SK-N-SH (cell line): ENCODE results near the gene SYTL4. TPM values are rescaled to one million over a fixed set of nuclear protein-coding genes. Genes with fewer than 3 reads are reported as not detected.

Experiments used
- CTCF ChIA-PET: fragments of 300-600, 350-600 bp; formaldehyde crosslinking; extraction: SDS; loops from one replicate; lab custom pipeline; 2021; lab: Yijun Ruan, JAX
- POLR2A ChIA-PET: fragments of 350-600 bp; sonication (Branson Sonifier 250); formaldehyde crosslinking; extraction: SDS; loops from one replicate; lab custom pipeline; 2020; ENCODE audit warnings: antibody characterized with exemption, inconsistent platforms; lab: Yijun Ruan, JAX
- DNase-seq: peaks from one replicate; pipeline ENCODE4 v3.0.0; 2012
- H2AFZ ChIP-seq: fragments of 200-600 bp; sonication (generic); 2 replicates; pipeline ENCODE4 v1.8.1; 2016; ENCODE audit warnings: antibody characterized with exemption, mild to moderate bottlenecking, low read depth
- H3F3A ChIP-seq: fragments of 200-600 bp; sonication (generic); replicated peaks from 2 replicates; pipeline ENCODE3; 2016; ENCODE audit warnings: antibody characterized with exemption, mild to moderate bottlenecking; ENCODE audit not compliant: insufficient read depth
- H3K27ac ChIP-seq, 2 experiments: fragments of 200-500 bp in 1 of 2; fragments of 200-600 bp in 1 of 2; sonication (Bioruptor generic) in 1 of 2; sonication (generic), shearing (Covaris generic) in 1 of 2; 2 replicates each; pipeline versions ENCODE4 v1.5.1 to v1.6.1; 2014 to 2016; ENCODE audit warnings: low read depth in 2 of 2, inconsistent platforms in 1 of 2, low read length in 1 of 2, mild to moderate bottlenecking in 1 of 2, mixed read lengths in 1 of 2
- H3K27me3 ChIP-seq: fragments of 200-600 bp; sonication (generic), shearing (Covaris generic); 2 replicates; pipeline ENCODE4 v1.6.1; 2016; ENCODE audit warnings: mixed run types; ENCODE audit not compliant: insufficient read depth
- H3K36me3 ChIP-seq, 2 experiments: fragments of 200-500 bp in 1 of 2; fragments of 200-600 bp in 1 of 2; sonication (Bioruptor generic) in 1 of 2; sonication (generic) in 1 of 2; replicated peaks in 1 of 2; 2 replicates each; pipeline versions ENCODE3 to v1.5.1; 2014 to 2016; ENCODE audit warnings: low read length in 1 of 2, mild to moderate bottlenecking in 1 of 2; ENCODE audit not compliant: insufficient read depth in 2 of 2, control insufficient read depth in 1 of 2
- H3K4me1 ChIP-seq, 2 experiments: fragments of 200-500 bp in 1 of 2; fragments of 200-600 bp in 1 of 2; sonication (Bioruptor generic) in 1 of 2; sonication (generic), shearing (Covaris generic) in 1 of 2; 2 replicates each; pipeline versions ENCODE4 v1.5.1 to v1.6.1; 2014 to 2016; ENCODE audit warnings: low read depth in 1 of 2, low read length in 1 of 2, mixed run types in 1 of 2; ENCODE audit not compliant: insufficient read depth in 2 of 2, control insufficient read depth in 1 of 2
- H3K4me2 ChIP-seq: fragments of 200-600 bp; sonication (generic), shearing (Covaris generic); 2 replicates; pipeline ENCODE4 v1.6.1; 2017; ENCODE audit warnings: mixed run types
- H3K4me3 ChIP-seq, 2 experiments: fragments of 200-500 bp in 1 of 2; fragments of 200-600 bp in 1 of 2; sonication (Bioruptor generic) in 1 of 2; sonication (generic), shearing (Covaris generic) in 1 of 2; 2 replicates each; pipeline versions ENCODE4 v1.5.1 to v1.8.1; 2014 to 2016; ENCODE audit warnings: low read depth in 2 of 2, inconsistent platforms in 1 of 2, low read length in 1 of 2, mild to moderate bottlenecking in 1 of 2, mixed read lengths in 1 of 2, moderate library complexity in 1 of 2
- H3K79me2 ChIP-seq: fragments of 200-600 bp; sonication (generic); 2 replicates; pipeline ENCODE4 v1.8.1; 2017; ENCODE audit warnings: mild to moderate bottlenecking; ENCODE audit not compliant: insufficient read depth
- H3K9ac ChIP-seq: fragments of 200-600 bp; sonication (generic); 2 replicates; pipeline ENCODE4 v1.6.1; 2017; ENCODE audit warnings: mixed run types
- H3K9me2 ChIP-seq: fragments of 200-600 bp; sonication (generic); 2 replicates; pipeline ENCODE4 v1.6.1; 2017; ENCODE audit warnings: mixed run types
- H3K9me3 ChIP-seq: fragments of 200-600 bp; sonication (generic); 2 replicates; pipeline ENCODE4 v1.6.1; 2017; ENCODE audit warnings: mixed run types, mild to moderate bottlenecking, moderate library complexity
- H4K20me1 ChIP-seq: fragments of 200-600 bp; sonication (generic); 2 replicates; pipeline ENCODE4 v1.6.1; 2017; ENCODE audit warnings: mild to moderate bottlenecking, mixed run types; ENCODE audit not compliant: insufficient read depth
- CHD2 ChIP-seq: fragments of 150-350 bp; IDR thresholded peaks from 2 replicates; pipeline ENCODE4 v1.6.1; 2018; ENCODE audit warnings: low read length; ENCODE audit not compliant: partially characterized antibody
- ELF1 ChIP-seq: IDR thresholded peaks from 2 replicates; pipeline ENCODE4 v1.4.0; 2012
- EZH2phosphoT487 ChIP-seq: fragments of 200-600 bp; sonication (generic); IDR thresholded peaks from 2 replicates; pipeline ENCODE4 v1.6.1; 2017; ENCODE audit warnings: low read depth, mixed run types, mild to moderate bottlenecking, antibody characterized with exemption, moderate library complexity, borderline replicate concordance
- FOSL2 ChIP-seq: IDR thresholded peaks from 2 replicates; pipeline ENCODE4 v1.4.0; 2012; ENCODE audit warnings: low read depth, mild to moderate bottlenecking, moderate library complexity, borderline replicate concordance
- GATA2 ChIP-seq: sonication (generic); formaldehyde crosslinking; IDR thresholded peaks from 2 replicates; pipeline ENCODE4 v1.5.0; 2020; ENCODE audit warnings: mild to moderate bottlenecking, missing genetic modification reagents
- IRF3 ChIP-seq: fragments of 150-350 bp; IDR thresholded peaks from 2 replicates; pipeline ENCODE4 v1.6.1; 2016; ENCODE audit warnings: mild to moderate bottlenecking, low read depth, low read length
- MEF2A ChIP-seq: IDR thresholded peaks from 2 replicates; pipeline ENCODE4 v1.4.0; 2012; ENCODE audit warnings: low read depth, borderline replicate concordance
- PBX3 ChIP-seq: IDR thresholded peaks from 2 replicates; pipeline ENCODE4; 2012
- POLR2AphosphoS5 ChIP-seq: IDR thresholded peaks from 2 replicates; pipeline ENCODE4 v1.6.1; 2012; ENCODE audit warnings: low read depth, low read length
- RCOR1 ChIP-seq: fragments of 150-350 bp; IDR thresholded peaks from 2 replicates; pipeline ENCODE4 v1.6.1; 2017; ENCODE audit warnings: antibody characterized with exemption, low read length
- REST ChIP-seq: IDR thresholded peaks from 2 replicates; pipeline ENCODE4 v1.6.1; 2012; ENCODE audit warnings: mild to moderate bottlenecking, low read depth, low read length, moderate library complexity
- RFX5 ChIP-seq: IDR thresholded peaks from 2 replicates; pipeline ENCODE4 v1.6.1; 2012; ENCODE audit warnings: mild to moderate bottlenecking, improper control_type of control experiment, low read length
- SIN3A ChIP-seq: IDR thresholded peaks from 2 replicates; pipeline ENCODE4 v1.6.1; 2012; ENCODE audit warnings: low read depth, mild to moderate bottlenecking, low read length, moderate library complexity, borderline replicate concordance
- SMC3 ChIP-seq: IDR thresholded peaks from 2 replicates; pipeline ENCODE4 v1.6.1; 2012; ENCODE audit warnings: low read depth, low read length, improper control_type of control experiment
- TCF12 ChIP-seq: IDR thresholded peaks from 2 replicates; pipeline ENCODE4 v1.4.0; 2012
- TEAD4 ChIP-seq: IDR thresholded peaks from 2 replicates; pipeline ENCODE4 v1.4.0; 2012; ENCODE audit warnings: mild to moderate bottlenecking, borderline replicate concordance; ENCODE audit not compliant: insufficient read depth
- YY1 ChIP-seq: IDR thresholded peaks from 2 replicates; pipeline ENCODE4 v1.4.0; 2012; ENCODE audit warnings: low read depth, mild to moderate bottlenecking
- ZBTB33 ChIP-seq: IDR thresholded peaks from 2 replicates; pipeline ENCODE4 v1.4.0; 2012; ENCODE audit warnings: low read depth, borderline replicate concordance
- whole genome bisulfite sequencing: methylation state at CpG from one replicate; pipeline ENCODE4 v1.1.6; 2017; ENCODE audit warnings: low lambda C conversion rate; 5-methylcytosine and 5-hydroxymethylcytosine counted together
- polyA plus RNA-seq, 3 experiments: library from polyadenylated mRNA; depleted of rRNA; stranded (reverse); fragments of >200 nt; gene quantifications; 2 replicates each; pipeline ENCODE4 v1.2.3, GENCODE V29; 2012

SYTL4 gene
- polyA plus RNA-seq, 1 of the 3 experiments (the other 2 are of a cell fraction): 2.3 TPM

GRCh38 chrX:100717363-100717762, 14.6 kb downstream of the SYTL4 start (continued):
- no peak for TF ChIP-seq REST

GRCh38 chrX:100710816-100711215, 21.1 kb downstream of the SYTL4 start:
- no peak overlapping the region for H3K4me2 ChIP-seq
- no peaks in the 10 kb centered on the region for H3K4me1 ChIP-seq
- H3K9me2 ChIP-seq: no peaks in the 10 kb centered on the region
- 36% methylated on average over 3 of the region's 3 CpGs for WGBS
- H3K27ac ChIP-seq: no peak overlapping the region
- no peaks in the 10 kb centered on the region for H3F3A ChIP-seq
- TF ChIP-seq EZH2phosphoT487 (no peak), YY1 (no peak)
- H3K36me3 ChIP-seq: no peaks in the 10 kb centered on the region
- no peaks in the 10 kb centered on the region for H3K79me2 ChIP-seq
- no peak overlapping the region for H3K9ac ChIP-seq
- ChIA-PET POLR2A (no interaction called here), CTCF (interaction anchor here (1.0 to 1.4 kb wide), 3 partner anchors 25 to 58 kb away, joined by 4 to 6 read pairs (median 5); no protein-coding TSS in a partner anchor)
- H3K4me3 ChIP-seq: no peak overlapping the region
- no peaks in the 10 kb centered on the region for H4K20me1 ChIP-seq
- no peak overlapping the region for H2AFZ ChIP-seq
- no peaks in the 10 kb centered on the region for H3K27me3 ChIP-seq
- no peaks in the 10 kb centered on the region for H3K9me3 ChIP-seq
- DNase-seq: no peak

GRCh38 chrX:100704581-100705203, 27.2 kb downstream of the SYTL4 start:
- no peaks in the 10 kb centered on the region for H3K79me2 ChIP-seq
- 30% methylated on average over 3 of the region's 3 CpGs for WGBS
- ChIA-PET CTCF (no interaction called here), POLR2A (no interaction called here)
- H3K9ac ChIP-seq: no peak overlapping the region
- H2AFZ ChIP-seq: no peak overlapping the region
- H3F3A ChIP-seq: no peaks in the 10 kb centered on the region
- H3K36me3 ChIP-seq: no peaks in the 10 kb centered on the region
- DNase-seq: no peak
- H4K20me1 ChIP-seq: no peaks in the 10 kb centered on the region
- H3K4me1 ChIP-seq: no peaks in the 10 kb centered on the region
- H3K9me2 ChIP-seq: no peaks in the 10 kb centered on the region
- H3K4me3 ChIP-seq: no peak overlapping the region
- H3K9me3 ChIP-seq: no peaks in the 10 kb centered on the region
- H3K4me2 ChIP-seq: no peak overlapping the region
- H3K27ac ChIP-seq: no peak overlapping the region
- no peaks in the 10 kb centered on the region for H3K27me3 ChIP-seq
- TF ChIP-seq TCF12 (no peak), ELF1 (no peak), IRF3 (no peak), POLR2AphosphoS5 (no peak), MEF2A (no peak), SMC3 (no peak), TEAD4 (no peak), SIN3A (no peak), CHD2 (no peak), RCOR1 (no peak), PBX3 (no peak), ZBTB33 (no peak), FOSL2 (no peak), RFX5 (no peak), GATA2 (CRISPR knock-in tag) (no peak)
